ENCODE measurements around the gene TNFRSF19. TPM values are rescaled to one million over a fixed set of nuclear protein-coding genes. Genes with fewer than 3 reads are reported as not detected.

Gene TNFRSF19
- total and polyA plus RNA-seq, 10 donors = 1.0 to 12.2 (median 3.8) TPM

DNA sequence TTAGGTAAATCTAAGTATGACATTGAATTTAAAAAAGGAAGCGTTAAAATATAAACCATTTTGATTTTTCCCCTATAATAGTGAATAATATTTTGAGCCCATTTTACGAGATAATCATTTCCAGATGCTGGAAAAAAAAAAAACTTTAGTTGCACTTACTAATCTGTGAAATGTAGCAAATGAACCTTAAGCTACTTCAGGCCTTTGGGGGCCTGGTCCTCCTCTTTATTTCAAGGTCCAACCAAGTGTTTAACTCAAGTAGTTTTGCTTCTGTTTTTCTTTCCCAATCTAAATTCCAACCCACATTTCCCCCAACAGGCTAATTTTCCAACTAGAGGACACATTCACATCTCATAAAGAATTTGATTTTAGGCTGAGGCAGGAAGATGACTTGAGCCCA, 101.2 kb downstream of the TNFRSF19 start:
- WGBS, 5 donors = 80 to 94% (median 91%) methylated on average over 2 of the region's 2 CpGs
- Histone ChIP-seq H3K4me1 (no peaks in the 10 kb centered on the region), H3K27ac (no peak overlapping the region), H3K4me3 (no peak overlapping the region), H3K9me3 (no peaks in the 10 kb centered on the region), H3K36me3 (peaks cover 0 to 8% (median 0%) of the 10 kb centered on the region in 6 donors), H3K27me3 (replicated peaks in 1 of 7) (no peaks in the 10 kb centered on the region)
- TF ChIP-seq POLR2AphosphoS5 (IDR thresholded peaks at IDR 0.05) = no peak
- intact Hi-C loops (cut with DNase I; ENCODE audit: low total_unique reads) = no loop called here
- DNase-seq = no peak

DNA sequence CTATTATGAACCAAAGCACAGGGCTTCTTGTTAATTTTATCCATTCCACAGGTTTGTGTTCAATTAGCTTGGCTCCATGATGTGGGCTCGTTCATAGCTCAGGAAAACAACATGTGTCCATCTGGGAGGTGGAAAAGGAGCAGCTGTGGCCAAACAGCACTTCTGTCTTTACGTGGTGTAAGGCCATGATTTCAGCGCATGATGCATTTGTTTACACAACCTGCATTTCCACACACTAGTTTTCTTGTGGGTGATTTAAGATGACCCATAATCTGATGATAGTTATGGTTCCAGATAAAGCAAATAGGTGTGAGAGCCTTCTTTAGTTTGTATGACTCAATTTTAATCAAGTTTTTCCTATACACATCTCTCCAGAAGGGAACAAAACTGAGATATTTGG, 101.7 kb downstream of the TNFRSF19 start:
- Histone ChIP-seq H3K27ac (no peak overlapping the region), H3K4me3 (no peak overlapping the region), H3K36me3 (peaks cover 0 to 8% (median 0%) of the 10 kb centered on the region in 6 donors), H3K9me3 (no peaks in the 10 kb centered on the region), H3K4me1 (no peaks in the 10 kb centered on the region), H3K27me3 (replicated peaks in 1 of 7) (no peaks in the 10 kb centered on the region)
- no peak for DNase-seq
- intact Hi-C loops (cut with DNase I; ENCODE audit: low total_unique reads) = no loop called here
- 63 to 90% (median 76%) methylated on average over 3 of the region's 3 CpGs for WGBS, 5 donors
- TF ChIP-seq, protein P1, sequence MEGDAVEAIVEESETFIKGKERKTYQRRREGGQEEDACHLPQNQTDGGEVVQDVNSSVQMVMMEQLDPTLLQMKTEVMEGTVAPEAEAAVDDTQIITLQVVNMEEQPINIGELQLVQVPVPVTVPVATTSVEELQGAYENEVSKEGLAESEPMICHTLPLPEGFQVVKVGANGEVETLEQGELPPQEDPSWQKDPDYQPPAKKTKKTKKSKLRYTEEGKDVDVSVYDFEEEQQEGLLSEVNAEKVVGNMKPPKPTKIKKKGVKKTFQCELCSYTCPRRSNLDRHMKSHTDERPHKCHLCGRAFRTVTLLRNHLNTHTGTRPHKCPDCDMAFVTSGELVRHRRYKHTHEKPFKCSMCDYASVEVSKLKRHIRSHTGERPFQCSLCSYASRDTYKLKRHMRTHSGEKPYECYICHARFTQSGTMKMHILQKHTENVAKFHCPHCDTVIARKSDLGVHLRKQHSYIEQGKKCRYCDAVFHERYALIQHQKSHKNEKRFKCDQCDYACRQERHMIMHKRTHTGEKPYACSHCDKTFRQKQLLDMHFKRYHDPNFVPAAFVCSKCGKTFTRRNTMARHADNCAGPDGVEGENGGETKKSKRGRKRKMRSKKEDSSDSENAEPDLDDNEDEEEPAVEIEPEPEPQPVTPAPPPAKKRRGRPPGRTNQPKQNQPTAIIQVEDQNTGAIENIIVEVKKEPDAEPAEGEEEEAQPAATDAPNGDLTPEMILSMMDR (IDR thresholded peaks at IDR 0.05 in 8 of 11, conservative IDR thresholded peaks at IDR 0.05 in 3 of 11) = no peak
- TF ChIP-seq POLR2A (IDR thresholded peaks at IDR 0.05) = no peak
- TF ChIP-seq POLR2AphosphoS5 (IDR thresholded peaks at IDR 0.05) = no peak

DNA sequence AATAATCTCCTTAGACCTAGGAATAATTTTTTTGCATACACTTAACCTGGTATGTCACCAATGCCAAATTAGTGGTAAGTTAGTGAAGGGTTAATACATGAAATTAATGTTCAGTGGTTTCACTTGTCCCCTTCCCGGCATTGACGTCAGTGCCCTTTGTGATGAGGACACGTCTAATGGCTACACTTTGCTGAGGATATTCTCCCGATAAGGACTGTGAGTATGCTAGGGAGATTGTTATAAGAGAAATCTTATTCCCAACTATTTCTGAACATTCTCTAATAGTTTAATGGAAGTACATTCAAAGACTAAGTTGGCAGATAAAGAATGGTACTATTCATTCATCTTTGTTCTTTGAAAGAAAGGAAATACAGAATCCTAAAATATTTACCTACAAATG, 102.4 kb downstream of the TNFRSF19 start:
- 68 to 75% (median 71%) methylated on average over 4 of the region's 4 CpGs for WGBS, 5 donors
- peak overlapping the region in 4 of 8 donors; percentile 11 to 56 (median 38) for H3K27ac ChIP-seq
- intact Hi-C loops (cut with DNase I; ENCODE audit: low total_unique reads) = no loop called here

DNA sequence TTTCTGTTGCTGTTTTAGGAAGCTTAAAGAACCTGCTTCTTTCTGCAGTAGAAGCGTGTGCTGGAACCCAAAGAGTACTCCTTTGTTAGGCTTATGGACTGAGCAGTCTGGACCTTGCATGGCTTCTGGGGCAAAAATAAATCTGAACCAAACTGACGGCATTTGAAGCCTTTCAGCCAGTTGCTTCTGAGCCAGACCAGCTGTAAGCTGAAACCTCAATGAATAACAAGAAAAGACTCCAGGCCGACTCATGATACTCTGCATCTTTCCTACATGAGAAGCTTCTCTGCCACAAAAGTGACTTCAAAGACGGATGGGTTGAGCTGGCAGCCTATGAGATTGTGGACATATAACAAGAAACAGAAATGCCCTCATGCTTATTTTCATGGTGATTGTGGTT, 103.1 kb downstream of the TNFRSF19 start:
- Histone ChIP-seq H3K36me3 (peaks cover 0 to 7% (median 0%) of the 10 kb centered on the region in 6 donors), H3K27me3 (replicated peaks in 1 of 7) (peaks cover 0 to 3% (median 0%) of the 10 kb centered on the region in 7 donors), H3K9me3 (no peaks in the 10 kb centered on the region), H3K4me3 (no peak overlapping the region), H3K27ac (peak overlapping the region in 4 of 8 donors; percentile 5 to 56 (median 38)), H3K4me1 (no peaks in the 10 kb centered on the region)
- TF ChIP-seq POLR2A (IDR thresholded peaks at IDR 0.05) (no peak), POLR2AphosphoS5 (IDR thresholded peaks at IDR 0.05) (no peak)
- TF ChIP-seq, protein P1 (IDR thresholded peaks at IDR 0.05 in 8 of 11, conservative IDR thresholded peaks at IDR 0.05 in 3 of 11) = no peak
- WGBS, 5 donors = 58 to 83% (median 66%) methylated on average over 4 of the region's 4 CpGs
- intact Hi-C loops (cut with DNase I; ENCODE audit: low total_unique reads) = no loop called here
- no peak for DNase-seq

More for the DNA sequence above, 102.4 kb downstream of the TNFRSF19 start:
- DNase-seq = no peak
- Histone ChIP-seq H3K36me3 (peaks cover 0 to 8% (median 0%) of the 10 kb centered on the region in 6 donors), H3K4me3 (no peak overlapping the region), H3K9me3 (no peaks in the 10 kb centered on the region), H3K27me3 (replicated peaks in 1 of 7) (peaks cover 0 to under 1% (median 0%) of the 10 kb centered on the region in 7 donors), H3K4me1 (no peaks in the 10 kb centered on the region)
- TF ChIP-seq POLR2AphosphoS5 (IDR thresholded peaks at IDR 0.05) (no peak), POLR2A (IDR thresholded peaks at IDR 0.05) (no peak)
- TF ChIP-seq, protein P1 (IDR thresholded peaks at IDR 0.05 in 8 of 11, conservative IDR thresholded peaks at IDR 0.05 in 3 of 11) = no peak

All from spleen (tissue), 11 donors.